NT2/D1 (cell line): Measurements from ENCODE around the gene MYD88.

Source experiments
- SUZ12 ChIP-seq: IDR thresholded peaks from 2 replicates; pipeline ENCODE4 v1.6.1; 2011; ENCODE audit not compliant: insufficient read length, insufficient read depth; ENCODE audit errors: extremely low read depth
- YY1 ChIP-seq: IDR thresholded peaks from 2 replicates; pipeline ENCODE4 v1.6.1; 2011; ENCODE audit not compliant: insufficient read length, insufficient read depth
- ZNF274 ChIP-seq: IDR thresholded peaks from 2 replicates; pipeline ENCODE4 v1.6.1; 2011; ENCODE audit warnings: mild to moderate bottlenecking, low read depth, low read length

DNA sequence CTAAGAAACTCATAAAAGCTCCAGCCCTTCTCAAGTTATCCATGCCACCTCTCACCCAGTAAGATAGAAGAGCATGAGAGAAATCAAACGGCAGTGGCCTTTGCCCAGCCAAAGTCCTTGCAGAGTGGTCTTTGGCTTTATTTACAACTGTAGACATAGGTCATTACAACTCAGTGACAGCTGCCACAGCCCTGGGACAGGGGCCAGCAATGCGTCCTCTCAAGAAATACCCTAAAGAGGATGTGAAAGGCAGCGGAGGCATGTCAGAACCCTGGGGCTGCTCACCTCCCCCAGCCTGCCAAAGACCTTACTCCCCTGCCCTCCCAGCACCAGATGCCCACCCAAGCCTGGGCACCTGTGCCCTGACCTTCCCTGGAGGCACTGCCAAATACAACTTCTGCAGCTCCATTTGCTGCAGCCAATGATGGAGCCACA is 7.8 kb upstream of the MYD88 start:
- TF ChIP-seq ZNF274 (no peak), YY1 (no peak), SUZ12 (no peak)
